Measurements from ENCODE around the gene ATP6V1D.
A peak's percentile ranks its signal among the peaks of the same experiment; 100 is the strongest.
"Not testable (repeated sequence)": the region's sequence is repeated elsewhere in the genome, so short reads cannot be mapped to it uniquely, and the experiment has no call there.

ATP6V1D gene

GRCh38 chr14:67370830-67371229, 11.2 kb upstream of the ATP6V1D start:
- peak; percentile 27 for DNase-seq (ENCODE audit: low read depth)

GRCh38 chr14:67365476-67365875, 5.9 kb upstream of the ATP6V1D start:
- DNase-seq (ENCODE audit: low read depth), result no peak

DNA sequence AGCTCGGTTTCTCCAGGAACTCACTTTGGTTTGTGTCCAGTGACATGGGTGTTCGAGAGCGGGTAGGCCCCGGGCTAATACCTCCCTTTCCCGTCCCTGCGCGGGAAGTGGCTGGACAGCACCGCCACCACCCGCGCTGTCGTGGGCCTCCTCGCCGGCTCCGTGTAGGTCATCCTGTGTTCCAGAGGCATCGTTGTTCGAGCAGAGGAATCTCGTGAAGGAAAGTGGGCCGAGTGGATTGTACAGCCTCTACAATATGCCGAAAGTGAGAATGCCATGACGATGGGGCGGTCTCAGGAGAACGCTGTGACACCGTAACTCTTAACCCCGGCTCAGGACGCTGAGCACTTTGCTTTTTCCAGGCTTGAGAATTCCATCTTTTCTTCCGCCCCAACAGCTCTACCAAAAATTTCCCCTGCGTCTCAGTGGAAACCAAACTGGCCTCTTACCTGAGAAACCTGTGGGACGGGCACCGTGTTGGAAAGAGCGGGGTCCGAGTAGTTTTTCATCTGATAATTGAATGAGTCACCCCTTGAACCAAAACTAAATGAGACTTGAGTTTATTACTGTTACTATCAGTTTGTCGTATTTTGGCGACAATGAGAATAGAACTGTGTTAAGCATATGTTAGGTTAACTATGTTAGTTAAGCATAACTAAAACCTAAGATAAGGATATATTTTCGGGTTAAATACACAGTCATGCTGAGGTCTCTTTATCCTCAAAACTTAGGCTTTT, 1.0 kb upstream of the ATP6V1D start:
- no peak for DNase-seq (ENCODE audit: low read depth)

DNA sequence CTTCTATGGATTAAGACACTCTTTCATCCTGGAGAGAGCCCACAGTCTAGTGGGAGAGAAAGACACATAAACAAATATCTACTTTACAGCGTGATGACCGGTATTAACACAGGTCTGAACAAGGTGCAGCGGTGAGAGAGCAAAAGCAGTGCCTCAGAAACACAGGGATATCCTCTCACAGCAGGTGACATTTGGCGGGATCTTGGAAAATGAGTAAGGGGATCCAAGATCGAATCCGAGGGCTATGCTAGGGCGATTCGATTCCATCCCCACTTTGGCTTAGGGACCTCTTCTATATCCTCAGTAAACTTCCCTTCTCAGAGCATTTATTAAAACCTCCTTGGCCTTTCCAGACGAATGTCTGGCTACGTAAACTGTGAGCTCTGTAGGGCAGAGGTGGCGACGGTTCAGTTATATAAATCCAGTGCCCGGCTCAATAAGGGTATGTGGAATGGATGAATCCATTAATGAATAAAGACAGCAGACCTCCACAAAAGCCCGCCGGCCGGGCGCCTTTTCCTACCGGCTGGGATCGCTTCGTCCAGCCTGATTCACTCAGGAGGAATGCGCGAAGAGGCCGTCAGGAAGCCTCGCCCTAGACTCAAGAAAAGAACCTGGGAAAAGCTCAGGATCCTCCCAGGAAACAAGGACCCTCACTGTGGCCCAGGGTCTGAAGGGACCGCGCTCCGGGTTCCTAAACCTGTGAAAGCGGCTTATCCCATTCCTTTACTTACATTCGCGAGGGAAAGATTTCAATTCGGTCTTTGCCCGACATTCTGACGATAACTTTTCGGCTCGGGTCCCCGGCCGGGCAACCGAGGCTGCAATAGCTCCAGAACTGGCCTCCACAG, 455 bp downstream of the ATP6V1D start:
- DNase-seq (ENCODE audit: low read depth), result peak; percentile 59

- peak; percentile 41 for DNase-seq (ENCODE audit: low read depth)
Observed at GRCh38 chr14:67357969-67358354, 1.6 kb downstream of the ATP6V1D start.

GRCh38 chr14:67357186-67357968, 2.2 kb downstream of the ATP6V1D start:
- DNase-seq (ENCODE audit: low read depth), result no peak

DNA sequence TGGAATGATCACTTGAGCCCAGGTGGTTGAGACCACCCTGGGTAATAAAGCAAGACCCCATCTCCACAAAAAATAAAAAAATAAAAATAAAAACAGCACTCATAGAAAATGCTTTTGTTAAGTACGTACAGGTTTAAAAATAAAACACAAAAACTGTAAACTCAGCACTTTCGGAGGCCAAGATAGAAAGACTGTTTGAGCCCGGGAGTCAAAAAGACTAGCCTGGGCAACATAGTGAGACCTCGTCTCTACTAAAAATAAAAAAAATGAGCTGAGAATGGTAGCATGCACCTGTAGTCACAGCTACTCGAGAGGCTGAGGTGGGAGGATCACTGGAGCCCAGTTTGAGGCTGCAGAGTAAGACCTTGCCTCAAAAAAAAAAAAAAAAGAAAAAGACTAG, 7.5 kb downstream of the ATP6V1D start:
- DNase-seq (ENCODE audit: low read depth), result no peak

DNA sequence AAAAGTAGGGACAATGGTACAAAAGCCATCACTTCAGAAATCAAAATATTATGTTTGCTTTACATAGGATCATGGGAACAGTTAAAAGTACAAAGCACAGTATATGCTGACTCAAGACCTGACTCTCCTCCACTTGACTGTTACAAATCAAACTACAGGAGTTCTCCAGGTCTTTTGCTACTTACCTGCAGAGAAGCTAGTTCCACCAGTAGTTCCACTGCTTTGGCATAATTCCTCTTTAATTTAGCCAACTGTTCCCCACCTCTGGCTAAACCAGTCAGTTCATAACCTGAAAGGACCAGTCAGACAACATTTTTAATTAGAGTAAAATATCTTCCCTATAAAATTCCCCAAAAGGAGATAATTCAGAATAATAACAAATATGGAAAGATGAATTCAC, 14.0 kb downstream of the ATP6V1D start:
- no peak for DNase-seq (ENCODE audit: low read depth)

GRCh38 chr14:67343601-67344230, 15.9 kb downstream of the ATP6V1D start:
- no peak for DNase-seq (ENCODE audit: low read depth)

DNA sequence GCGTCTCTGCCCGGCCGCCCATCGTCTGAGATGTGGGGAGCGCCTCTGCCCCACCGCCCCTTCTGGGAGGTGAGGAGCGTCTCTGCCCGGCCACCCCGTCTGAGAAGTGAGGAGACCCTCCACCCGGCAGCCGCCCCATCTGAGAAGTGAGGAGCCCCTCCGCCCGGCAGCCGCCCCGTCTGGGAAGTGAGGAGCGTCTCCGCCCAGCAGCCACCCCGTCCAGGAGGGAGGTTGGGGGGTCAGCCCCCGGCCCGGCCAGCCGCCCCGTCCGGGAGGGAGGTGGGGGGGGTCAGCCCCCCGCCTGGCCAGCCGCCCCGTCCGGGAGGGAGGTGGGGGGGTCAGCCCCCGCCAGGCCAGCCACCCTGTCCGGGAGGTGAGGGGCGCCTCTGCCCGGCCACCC, 18.4 kb downstream of the ATP6V1D start:
- not testable (repeated sequence) for DNase-seq (ENCODE audit: low read depth)

DNA sequence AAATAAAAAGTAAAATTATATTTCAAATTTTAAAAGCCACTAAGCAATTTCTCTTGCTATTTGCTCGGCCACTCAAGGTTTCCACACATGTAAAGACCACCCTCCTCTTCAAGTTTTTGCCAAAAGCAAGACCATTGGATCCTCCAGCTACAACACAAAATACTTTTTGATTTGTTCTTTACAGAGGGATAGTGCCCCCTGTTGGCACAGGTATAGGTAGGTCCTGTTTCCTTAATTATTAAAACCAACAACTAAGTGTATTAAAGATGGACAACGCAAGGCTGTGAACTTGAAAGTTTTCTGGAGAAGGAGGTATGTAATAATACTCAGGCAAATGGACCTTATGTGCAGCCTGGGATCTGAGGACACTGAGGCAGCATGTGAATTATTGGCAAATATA, 23.8 kb downstream of the ATP6V1D start:
- DNase-seq (ENCODE audit: low read depth), result peak; percentile 35

- peak; percentile 35 for DNase-seq (ENCODE audit: low read depth)
Observed at GRCh38 chr14:67332468-67332867, 27.1 kb downstream of the ATP6V1D start.

- DNase-seq (ENCODE audit: low read depth), result no peak
Observed at GRCh38 chr14:67331368-67332125, 28.1 kb downstream of the ATP6V1D start.

GRCh38 chr14:67329666-67330065, 29.9 kb downstream of the ATP6V1D start:
- not testable (repeated sequence) for DNase-seq (ENCODE audit: low read depth)

GRCh38 chr14:67319142-67319541, 40.5 kb downstream of the ATP6V1D start:
- DNase-seq (ENCODE audit: low read depth), result peak; percentile 98

- DNase-seq (ENCODE audit: low read depth), result no peak
Observed at GRCh38 chr14:67317822-67318221, 41.8 kb downstream of the ATP6V1D start.

GRCh38 chr14:67313153-67313552, 46.5 kb downstream of the ATP6V1D start:
- no peak for DNase-seq (ENCODE audit: low read depth)

DNA sequence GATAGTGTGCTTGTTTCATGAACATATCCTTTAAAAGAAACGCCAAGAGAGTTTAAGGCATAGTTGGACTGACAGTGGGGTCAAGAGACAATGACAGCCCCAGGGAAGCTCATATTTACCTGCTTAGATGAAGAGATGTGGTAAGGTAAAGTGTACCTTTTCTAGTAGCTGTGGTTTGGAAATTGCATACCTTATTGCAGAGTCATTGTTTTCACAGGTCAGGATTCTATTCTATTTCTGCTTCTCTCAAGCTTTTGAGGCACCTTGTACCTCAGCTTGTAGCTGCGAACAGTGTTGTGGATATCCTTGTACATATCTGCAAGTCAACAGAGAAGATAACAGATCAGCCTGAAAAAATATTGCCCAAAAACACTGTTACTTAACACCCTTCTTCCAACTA, 47.7 kb downstream of the ATP6V1D start:
- no peak for DNase-seq (ENCODE audit: low read depth)

Data from amniotic epithelial cell (primary cell).